T-helper 1 cell treated with Interleukin-12 subunit alpha and Interleukin-12 subunit beta and Interleukin-4 antibody, amounts not matched to agents 30 μg/mL and 1 μg/mL, for 36 hours (primary cell): ENCODE measurements around the gene SPATA6L.
A peak's percentile ranks its signal among the peaks of the same experiment; 100 is the strongest.
"Not testable (repeated sequence)": the region's sequence is repeated elsewhere in the genome, so short reads cannot be mapped to it uniquely, and the experiment has no call there.

Source experiments
- H3K27ac Mint-ChIP-seq: one replicate; pipeline ENCODE4 v1.8.0; 2021; ENCODE audit warnings: mild to moderate bottlenecking, mixed read lengths
- H3K27me3 Mint-ChIP-seq: one replicate; pipeline ENCODE4 v1.8.0; 2021; ENCODE audit warnings: low read depth, mixed read lengths
- H3K36me3 Mint-ChIP-seq: one replicate; pipeline ENCODE4 v1.8.0; 2021; ENCODE audit warnings: low read depth, mixed read lengths
- H3K4me1 Mint-ChIP-seq: one replicate; pipeline ENCODE4 v1.8.0; 2021; ENCODE audit warnings: low read depth, mixed read lengths
- H3K4me3 Mint-ChIP-seq: one replicate; pipeline ENCODE4 v1.8.0; 2021; ENCODE audit warnings: mild to moderate bottlenecking, moderate library complexity, mixed read lengths
- H3K9me3 Mint-ChIP-seq: one replicate; pipeline ENCODE4 v1.8.0; 2021; ENCODE audit warnings: mixed read lengths

The SPATA6L gene

DNA sequence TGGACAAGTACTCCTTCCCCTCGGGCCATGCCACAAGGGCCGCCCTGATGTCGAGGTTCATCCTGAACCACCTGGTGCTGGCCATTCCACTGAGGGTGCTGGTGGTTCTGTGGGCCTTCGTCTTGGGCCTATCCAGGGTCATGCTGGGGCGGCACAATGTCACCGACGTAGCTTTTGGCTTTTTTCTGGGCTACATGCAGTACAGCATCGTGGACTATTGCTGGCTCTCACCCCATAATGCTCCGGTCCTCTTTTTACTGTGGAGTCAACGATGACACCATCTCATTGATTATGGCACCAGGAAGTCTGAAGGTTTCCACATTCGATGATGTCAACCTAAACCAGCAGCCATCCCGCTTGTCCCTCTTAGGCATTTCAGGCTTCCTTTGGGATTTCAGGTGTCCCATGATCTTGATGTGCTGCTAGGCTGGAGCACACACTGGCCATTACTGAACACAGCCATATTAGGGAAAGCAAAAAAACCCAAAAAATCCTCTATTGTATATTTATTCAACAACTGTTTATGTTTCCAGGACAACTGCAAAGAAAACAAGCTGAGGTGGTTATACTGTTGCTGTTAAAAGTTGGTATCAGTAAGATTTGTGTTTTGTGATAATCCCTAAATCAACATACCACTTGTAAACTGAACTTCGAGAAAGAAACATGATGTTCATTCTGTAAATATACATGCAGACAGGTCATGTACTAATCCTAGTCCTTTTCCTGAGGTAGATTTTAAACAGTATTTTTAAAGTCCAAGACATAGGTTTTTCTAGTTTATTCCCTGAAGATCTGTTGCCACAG, 3.1 kb downstream of the SPATA6L start:
- peak overlapping the region; percentile 83 for H3K4me3 Mint-ChIP-seq
- H3K27ac Mint-ChIP-seq = peak overlapping the region; percentile 68
- peaks cover 52% of the 10 kb centered on the region for H3K4me1 Mint-ChIP-seq

GRCh38 chr9:4662108-4662988, 3.9 kb downstream of the SPATA6L start, which contains the start of gene PLPP6:
PLPP6 (plus strand) TSS chr9:4662294; CDS start chr9:4662376, 82 bp downstream.
- peaks cover 4% of the 10 kb centered on the region for H3K36me3 Mint-ChIP-seq
- H3K27ac Mint-ChIP-seq = peak within 1 kb of the TSS; percentile 79
- no peaks in the 10 kb centered on the region for H3K9me3 Mint-ChIP-seq
- H3K27me3 Mint-ChIP-seq = peaks cover 8% of the 10 kb centered on the region
- H3K4me1 Mint-ChIP-seq = peaks cover 50% of the 10 kb centered on the region
- H3K4me3 Mint-ChIP-seq = peak within 1 kb of the TSS; percentile 90

More for the DNA sequence above, 3.1 kb downstream of the SPATA6L start:
- H3K36me3 Mint-ChIP-seq = peaks cover 4% of the 10 kb centered on the region
- H3K9me3 Mint-ChIP-seq = no peaks in the 10 kb centered on the region
- H3K27me3 Mint-ChIP-seq = peaks cover 8% of the 10 kb centered on the region

DNA sequence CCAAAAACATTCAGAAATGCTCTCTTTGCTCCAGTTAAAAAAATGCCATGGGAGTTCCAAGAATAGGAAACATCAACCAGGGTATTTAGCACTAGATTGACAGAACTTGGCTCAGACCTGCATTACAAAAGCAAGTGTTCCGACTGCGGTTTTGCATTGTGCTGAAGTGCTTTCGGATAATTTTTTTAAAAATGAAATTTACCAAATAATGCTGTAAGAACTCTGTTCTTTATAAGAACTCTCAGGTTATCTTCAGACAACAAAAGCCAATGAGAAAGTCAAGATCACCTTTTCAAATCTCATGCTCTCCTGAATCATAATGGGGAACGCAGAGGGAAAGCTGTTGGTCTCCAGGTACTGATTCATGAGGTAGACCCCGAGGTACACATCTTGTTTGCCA, 4.7 kb downstream of the SPATA6L start:
- Mint-ChIP-seq H3K4me3 (peak overlapping the region; percentile 90), H3K27me3 (peaks cover 8% of the 10 kb centered on the region), H3K27ac (peak overlapping the region; percentile 79), H3K36me3 (peaks cover 4% of the 10 kb centered on the region), H3K4me1 (peaks cover 48% of the 10 kb centered on the region), H3K9me3 (no peaks in the 10 kb centered on the region)

- Mint-ChIP-seq H3K4me3 (no peak overlapping the region), H3K27me3 (peaks cover 8% of the 10 kb centered on the region), H3K9me3 (no peaks in the 10 kb centered on the region), H3K4me1 (peaks cover 43% of the 10 kb centered on the region), H3K27ac (no peak overlapping the region), H3K36me3 (peaks cover 4% of the 10 kb centered on the region)
Measured at GRCh38 chr9:4661165-4661564, 5.1 kb downstream of the SPATA6L start.

DNA sequence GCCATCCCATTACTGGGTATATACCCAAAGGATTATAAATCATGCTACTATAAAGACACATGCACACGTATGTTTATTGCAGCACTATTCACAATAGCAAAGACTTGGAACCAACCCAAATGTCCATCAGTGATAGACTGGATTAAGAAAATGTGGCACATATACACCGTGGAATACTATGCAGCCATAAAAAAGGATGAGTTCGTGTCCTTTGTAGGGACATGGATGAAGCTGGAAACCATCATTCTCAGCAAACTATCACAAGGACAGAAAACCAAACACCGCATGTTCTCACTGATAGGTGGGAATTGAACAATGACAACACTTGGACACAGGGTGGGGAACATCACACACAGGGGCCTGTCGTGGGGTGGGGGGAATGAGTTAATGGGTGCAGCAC, 5.6 kb downstream of the SPATA6L start:
- not testable (repeated sequence) for H3K9me3 Mint-ChIP-seq, H3K27me3 Mint-ChIP-seq, H3K36me3 Mint-ChIP-seq, H3K27ac Mint-ChIP-seq, H3K4me3 Mint-ChIP-seq
- peaks cover 38% of the 10 kb centered on the region for H3K4me1 Mint-ChIP-seq

- Mint-ChIP-seq H3K27me3 (peaks cover 8% of the 10 kb centered on the region), H3K36me3 (no peaks in the 10 kb centered on the region), H3K4me1 (peaks cover 14% of the 10 kb centered on the region), H3K9me3 (no peaks in the 10 kb centered on the region), H3K4me3 (no peak overlapping the region), H3K27ac (no peak overlapping the region)
Measured at GRCh38 chr9:4657426-4658159, 8.7 kb downstream of the SPATA6L start.

DNA sequence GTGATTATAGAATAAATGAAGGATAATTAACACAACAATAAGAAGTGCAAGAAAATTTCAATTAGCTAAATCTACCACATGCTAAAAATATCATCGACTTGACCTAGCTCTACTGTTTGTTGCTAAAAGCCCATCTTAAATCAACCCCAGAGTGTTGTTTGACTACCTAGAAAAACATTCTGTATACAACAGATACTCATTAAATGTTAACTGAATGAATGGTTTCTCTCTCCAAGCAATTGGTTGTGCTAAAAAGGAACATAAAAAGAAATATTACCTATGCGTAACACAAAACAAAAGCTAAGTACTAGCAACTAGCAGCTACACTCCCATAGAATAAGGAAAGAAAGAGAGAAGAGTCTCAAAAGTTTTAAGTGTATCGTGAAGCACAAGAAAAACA, 9.7 kb downstream of the SPATA6L start:
- peaks cover 8% of the 10 kb centered on the region for H3K27me3 Mint-ChIP-seq
- H3K4me1 Mint-ChIP-seq = peaks cover 8% of the 10 kb centered on the region
- H3K36me3 Mint-ChIP-seq = no peaks in the 10 kb centered on the region
- no peak overlapping the region for H3K27ac Mint-ChIP-seq
- H3K4me3 Mint-ChIP-seq = no peak overlapping the region
- no peaks in the 10 kb centered on the region for H3K9me3 Mint-ChIP-seq

- H3K27ac Mint-ChIP-seq, H3K4me1 Mint-ChIP-seq, H3K4me3 Mint-ChIP-seq, H3K36me3 Mint-ChIP-seq, H3K9me3 Mint-ChIP-seq: not testable (repeated sequence)
- H3K27me3 Mint-ChIP-seq = peaks cover 11% of the 10 kb centered on the region
Measured at GRCh38 chr9:4656196-4656595, 10.1 kb downstream of the SPATA6L start.

- Mint-ChIP-seq H3K36me3 (no peaks in the 10 kb centered on the region), H3K27ac (no peak overlapping the region), H3K4me3 (no peak overlapping the region)
Measured at GRCh38 chr9:4654538-4654937, 11.7 kb downstream of the SPATA6L start.

DNA sequence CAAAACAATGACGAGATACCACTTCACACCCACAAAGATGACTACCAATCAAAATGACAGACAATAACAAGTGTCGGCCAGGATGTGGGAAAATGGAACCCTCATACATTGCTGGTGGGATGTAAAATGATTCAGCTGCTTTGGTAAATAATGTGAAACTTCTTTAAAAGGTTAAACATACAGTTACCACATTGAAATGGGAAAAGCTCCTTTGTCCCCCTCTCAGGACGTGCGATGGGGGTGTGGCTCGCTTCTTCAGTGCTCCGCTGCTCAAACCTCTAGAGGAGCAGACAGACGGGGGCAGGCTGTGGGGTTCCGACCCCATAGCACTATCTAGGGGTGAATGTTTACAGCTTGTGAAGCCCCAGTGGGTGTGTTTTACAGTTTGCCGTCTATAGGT, 12.2 kb downstream of the SPATA6L start:
- Mint-ChIP-seq H3K36me3 (no peaks in the 10 kb centered on the region), H3K4me1 (peaks cover 5% of the 10 kb centered on the region), H3K9me3 (no peaks in the 10 kb centered on the region), H3K27ac (no peak overlapping the region), H3K4me3 (no peak overlapping the region), H3K27me3 (peaks cover 15% of the 10 kb centered on the region)

More at GRCh38 chr9:4654538-4654937, 11.7 kb downstream of the SPATA6L start:
- H3K9me3 Mint-ChIP-seq = no peaks in the 10 kb centered on the region
- peaks cover 19% of the 10 kb centered on the region for H3K27me3 Mint-ChIP-seq
- H3K4me1 Mint-ChIP-seq = peaks cover 5% of the 10 kb centered on the region

- peaks cover 2% of the 10 kb centered on the region for H3K4me1 Mint-ChIP-seq
- no peaks in the 10 kb centered on the region for H3K9me3 Mint-ChIP-seq
- no peak overlapping the region for H3K27ac Mint-ChIP-seq
- no peaks in the 10 kb centered on the region for H3K36me3 Mint-ChIP-seq
- H3K4me3 Mint-ChIP-seq = no peak overlapping the region
- peaks cover 4% of the 10 kb centered on the region for H3K27me3 Mint-ChIP-seq
Measured at GRCh38 chr9:4642351-4642750, 23.9 kb downstream of the SPATA6L start.

DNA sequence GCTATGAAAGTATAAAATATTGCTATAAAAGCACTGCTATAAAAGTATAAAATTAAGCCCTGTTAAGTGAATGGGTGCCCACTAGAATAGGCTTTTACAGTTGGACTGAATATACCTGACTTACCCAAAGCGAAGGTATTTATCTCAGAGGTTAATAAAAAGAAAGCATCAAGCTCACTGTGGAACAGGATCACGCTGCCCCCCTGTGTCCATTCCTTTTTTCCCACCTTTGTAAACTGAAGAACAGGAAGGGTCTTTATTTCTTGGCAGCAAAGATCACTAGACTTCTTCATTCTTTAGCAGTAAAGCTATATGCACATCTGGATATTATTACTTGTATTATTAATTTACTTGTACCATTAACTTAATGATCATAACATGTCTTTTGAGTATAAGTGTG, 26.3 kb downstream of the SPATA6L start:
- peaks cover 10% of the 10 kb centered on the region for H3K27me3 Mint-ChIP-seq
- H3K36me3 Mint-ChIP-seq = no peaks in the 10 kb centered on the region
- peaks cover 2% of the 10 kb centered on the region for H3K4me1 Mint-ChIP-seq
- H3K27ac Mint-ChIP-seq = no peak overlapping the region
- H3K4me3 Mint-ChIP-seq = no peak overlapping the region
- H3K9me3 Mint-ChIP-seq = no peaks in the 10 kb centered on the region

DNA sequence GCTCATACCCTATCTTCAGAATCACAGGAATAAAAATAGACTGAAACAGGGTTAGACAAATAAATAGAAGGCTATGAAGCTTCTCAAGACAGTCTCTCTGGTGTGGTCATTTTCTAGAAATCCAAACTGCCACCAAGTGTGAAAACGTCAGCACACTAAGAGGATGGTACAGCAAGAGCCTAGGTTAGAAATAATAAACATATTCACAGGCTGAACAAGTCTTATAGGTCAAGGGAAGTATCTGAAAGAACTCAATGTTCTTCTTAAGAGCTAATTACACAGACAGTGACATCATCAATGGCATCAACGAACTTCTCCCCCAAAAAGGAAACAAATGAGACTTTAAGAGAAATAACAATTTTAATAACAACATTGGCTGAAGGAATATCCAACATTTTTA, 26.9 kb downstream of the SPATA6L start:
- Mint-ChIP-seq H3K27me3 (peaks cover 10% of the 10 kb centered on the region), H3K36me3 (no peaks in the 10 kb centered on the region), H3K9me3 (no peaks in the 10 kb centered on the region), H3K4me3 (no peak overlapping the region), H3K4me1 (peaks cover 2% of the 10 kb centered on the region), H3K27ac (no peak overlapping the region)

- Mint-ChIP-seq H3K4me3 (no peak overlapping the region), H3K27me3 (peaks cover 10% of the 10 kb centered on the region), H3K9me3 (no peaks in the 10 kb centered on the region), H3K4me1 (peaks cover 2% of the 10 kb centered on the region), H3K27ac (no peak overlapping the region), H3K36me3 (no peaks in the 10 kb centered on the region)
Measured at GRCh38 chr9:4638968-4639367, 27.3 kb downstream of the SPATA6L start.
